Right lobe of liver (tissue), 4 donors: ENCODE data around the gene DDX11.
"Not testable (repeated sequence)": the region's sequence is repeated elsewhere in the genome, so short reads cannot be mapped to it uniquely, and the experiment has no call there.

ENCODE experiments used
- CTCF ChIP-seq, 4 donors: fragments of 200-600 bp in 3 of 4; fragments of 450-650 bp in 1 of 4; IDR thresholded peaks; one replicate each; pipeline versions ENCODE4 v1.5.1 to v1.8.0; 2016 to 2022; ENCODE audit warnings: antibody characterized with exemption in 4 of 4, mild to moderate bottlenecking in 2 of 4
- POLR2A ChIP-seq: fragments of 450-650 bp; IDR thresholded peaks from one replicate; pipeline ENCODE4 v1.6.1; 2017; ENCODE audit warnings: antibody characterized with exemption, mild to moderate bottlenecking
- donor health status: DM: no; HTN: no; CAD: no.
- donor health status: DM: no; HTN: no; CAD: no.
- donor health status: DM: no; HTN: yes; CAD: no.

GRCh38 chr12:31087486-31087885 is 13.8 kb downstream of the DDX11 start:
- not testable (repeated sequence) for TF ChIP-seq CTCF (IDR thresholded peaks at IDR 0.05); POLR2A
